ENCODE data around the gene SYNPO. TPM values are rescaled to one million over a fixed set of nuclear protein-coding genes. Genes with fewer than 3 reads are reported as not detected.

Gene SYNPO
- total RNA-seq, 2 donors from 2014 or later: 4.2 to 4.5 TPM

- H3K4me1 ChIP-seq (ENCODE audit: control insufficient read depth, insufficient read depth, low read length): peaks cover 15% of the 10 kb centered on the region
- H3K4me1 Mint-ChIP-seq: peaks cover 41% of the 10 kb centered on the region
- WGBS, 2 experiments (ENCODE audit: insufficient coverage in 1 of 2, insufficient read length in 1 of 2): 91 to 92% methylated on average over 10 to 25 of the region's 25 CpGs
- no peak overlapping the region for H3K27ac ChIP-seq (ENCODE audit: low read depth, low read length)
- no peak overlapping the region for H3K4me3 ChIP-seq (ENCODE audit: low read length)
- H3K27me3 Mint-ChIP-seq (ENCODE audit: insufficient read depth): peaks cover 2% of the 10 kb centered on the region
- no peaks in the 10 kb centered on the region for H3K27me3 ChIP-seq (ENCODE audit: control insufficient read depth, insufficient read depth, low read length, poor library complexity, severe bottlenecking)
- peaks cover 3% of the 10 kb centered on the region for H3K36me3 Mint-ChIP-seq (ENCODE audit: low read depth)
- H3K9me3 ChIP-seq (ENCODE audit: control insufficient read depth, low read length): no peaks in the 10 kb centered on the region
- H3K36me3 ChIP-seq (ENCODE audit: control insufficient read depth, insufficient read depth, low read length): no peaks in the 10 kb centered on the region
- no peak overlapping the region for H3K4me3 Mint-ChIP-seq
- no peak for TF ChIP-seq CTCF (conservative IDR thresholded peaks at IDR 0.05)
- no peak for DNase-seq
- H3K9ac ChIP-seq (ENCODE audit: extremely low read depth, low read length, poor library complexity, severe bottlenecking): no peak overlapping the region
- H3K9me3 Mint-ChIP-seq: no peaks in the 10 kb centered on the region
- H3K27ac Mint-ChIP-seq: no peak overlapping the region
These were observed 7.1 kb downstream of the SYNPO start for GRCh38 chr5:150647275-150648251.

GRCh38 chr5:150648294-150649107, 8.0 kb downstream of the SYNPO start:
- H3K4me1 Mint-ChIP-seq: peaks cover 37% of the 10 kb centered on the region
- Histone ChIP-seq H3K4me3 (ENCODE audit: low read length) (no peak overlapping the region), H3K9ac (ENCODE audit: extremely low read depth, low read length, poor library complexity, severe bottlenecking) (no peak overlapping the region), H3K27me3 (ENCODE audit: control insufficient read depth, insufficient read depth, low read length, poor library complexity, severe bottlenecking) (no peaks in the 10 kb centered on the region), H3K9me3 (ENCODE audit: control insufficient read depth, low read length) (no peaks in the 10 kb centered on the region), H3K36me3 (ENCODE audit: control insufficient read depth, insufficient read depth, low read length) (no peaks in the 10 kb centered on the region), H3K4me1 (ENCODE audit: control insufficient read depth, insufficient read depth, low read length) (peaks cover 11% of the 10 kb centered on the region), H3K27ac (ENCODE audit: low read depth, low read length) (no peak overlapping the region)
- peaks cover 3% of the 10 kb centered on the region for H3K36me3 Mint-ChIP-seq (ENCODE audit: low read depth)
- H3K27me3 Mint-ChIP-seq (ENCODE audit: insufficient read depth): peaks cover 2% of the 10 kb centered on the region
- no peaks in the 10 kb centered on the region for H3K9me3 Mint-ChIP-seq
- DNase-seq: no peak
- H3K27ac Mint-ChIP-seq: no peak overlapping the region
- no peak overlapping the region for H3K4me3 Mint-ChIP-seq
- no peak for TF ChIP-seq CTCF (conservative IDR thresholded peaks at IDR 0.05)
- 93 to 95% methylated on average over 10 to 16 of the region's 16 CpGs for WGBS, 2 experiments (ENCODE audit: insufficient coverage in 1 of 2, insufficient read length in 1 of 2)

GRCh38 chr5:150649108-150650020, 8.9 kb downstream of the SYNPO start:
- peaks cover 3% of the 10 kb centered on the region for H3K36me3 Mint-ChIP-seq (ENCODE audit: low read depth)
- H3K9me3 Mint-ChIP-seq: no peaks in the 10 kb centered on the region
- Histone ChIP-seq H3K9ac (ENCODE audit: extremely low read depth, low read length, poor library complexity, severe bottlenecking) (no peak overlapping the region), H3K27me3 (ENCODE audit: control insufficient read depth, insufficient read depth, low read length, poor library complexity, severe bottlenecking) (no peaks in the 10 kb centered on the region), H3K36me3 (ENCODE audit: control insufficient read depth, insufficient read depth, low read length) (no peaks in the 10 kb centered on the region), H3K27ac (ENCODE audit: low read depth, low read length) (no peak overlapping the region), H3K9me3 (ENCODE audit: control insufficient read depth, low read length) (no peaks in the 10 kb centered on the region), H3K4me1 (ENCODE audit: control insufficient read depth, insufficient read depth, low read length) (peaks cover 8% of the 10 kb centered on the region), H3K4me3 (ENCODE audit: low read length) (no peak overlapping the region)
- peaks cover 2% of the 10 kb centered on the region for H3K27me3 Mint-ChIP-seq (ENCODE audit: insufficient read depth)
- TF ChIP-seq CTCF (conservative IDR thresholded peaks at IDR 0.05): no peak
- peaks cover 32% of the 10 kb centered on the region for H3K4me1 Mint-ChIP-seq
- H3K4me3 Mint-ChIP-seq: no peak overlapping the region
- 95 to 96% methylated on average over 39 to 46 of the region's 46 CpGs for WGBS, 2 experiments (ENCODE audit: insufficient coverage in 1 of 2, insufficient read length in 1 of 2)
- peak overlapping the region; percentile 44 for H3K27ac Mint-ChIP-seq
- DNase-seq: no peak
